SK-N-DZ (cell line): ENCODE measurements around the gene TASP1.

Source experiments
- DNase-seq: peaks from one replicate; pipeline ENCODE4 v3.0.0-alpha.2; 2015; ENCODE audit warnings: low spot score

TASP1 gene

GRCh38 chr20:13442986-13443385 lies 195.7 kb downstream of the TASP1 start:
- DNase-seq, result no peak

GRCh38 chr20:13441388-13441787 lies 197.3 kb downstream of the TASP1 start:
- no peak for DNase-seq

GRCh38 chr20:13436530-13436929 lies 202.2 kb downstream of the TASP1 start:
- DNase-seq, result no peak

GRCh38 chr20:13432126-13432525 lies 206.6 kb downstream of the TASP1 start:
- DNase-seq, result no peak

GRCh38 chr20:13430346-13431002 lies 208.3 kb downstream of the TASP1 start:
- no peak for DNase-seq

GRCh38 chr20:13428684-13429083 lies 210.0 kb downstream of the TASP1 start:
- no peak for DNase-seq

- DNase-seq, result no peak
Observed at GRCh38 chr20:13426870-13427269, 211.9 kb downstream of the TASP1 start.

- no peak for DNase-seq
Observed at GRCh38 chr20:13425381-13426135, 213.2 kb downstream of the TASP1 start.

GRCh38 chr20:13424174-13424833 lies 214.4 kb downstream of the TASP1 start:
- no peak for DNase-seq

GRCh38 chr20:13423472-13424173 lies 215.1 kb downstream of the TASP1 start:
- no peak for DNase-seq

GRCh38 chr20:13422637-13423036 lies 216.1 kb downstream of the TASP1 start:
- DNase-seq, result no peak

GRCh38 chr20:13420625-13421024 lies 218.1 kb downstream of the TASP1 start:
- no peak for DNase-seq

- no peak for DNase-seq
Observed at GRCh38 chr20:13419477-13419876, 219.3 kb downstream of the TASP1 start.

GRCh38 chr20:13418263-13419229 lies 220.2 kb downstream of the TASP1 start:
- no peak for DNase-seq

GRCh38 chr20:13416531-13416930 lies 222.2 kb downstream of the TASP1 start:
- DNase-seq, result no peak

- no peak for DNase-seq
Observed at GRCh38 chr20:13412806-13413445, 225.8 kb downstream of the TASP1 start.

- DNase-seq, result no peak
Observed at GRCh38 chr20:13404293-13404692, 234.4 kb downstream of the TASP1 start.

- DNase-seq, result no peak
Observed at GRCh38 chr20:13403453-13403852, 235.3 kb downstream of the TASP1 start.

GRCh38 chr20:13402986-13403385 lies 235.7 kb downstream of the TASP1 start:
- DNase-seq, result no peak

- DNase-seq, result no peak
Observed at GRCh38 chr20:13402171-13402760, 236.5 kb downstream of the TASP1 start.
